Measurements from ENCODE around the gene SOX9.

Gene SOX9

GRCh38 chr17:72162569-72162968 lies 41.7 kb downstream of the SOX9 start:
- no peak for DNase-seq (ENCODE audit: low read depth)

- DNase-seq (ENCODE audit: low read depth) = no peak
These were observed 42.7 kb downstream of the SOX9 start for GRCh38 chr17:72163474-72163873.

GRCh38 chr17:72164158-72164739 lies 43.4 kb downstream of the SOX9 start:
- DNase-seq (ENCODE audit: low read depth) = no peak

GRCh38 chr17:72165192-72165866 lies 44.5 kb downstream of the SOX9 start:
- DNase-seq (ENCODE audit: low read depth) = no peak

GRCh38 chr17:72165867-72166439 lies 45.1 kb downstream of the SOX9 start:
- no peak for DNase-seq (ENCODE audit: low read depth)

GRCh38 chr17:72167593-72167992 lies 46.8 kb downstream of the SOX9 start:
- no peak for DNase-seq (ENCODE audit: low read depth)

- no peak for DNase-seq (ENCODE audit: low read depth)
These were observed 49.0 kb downstream of the SOX9 start for GRCh38 chr17:72169823-72170222.

- DNase-seq (ENCODE audit: low read depth) = no peak
These were observed 51.2 kb downstream of the SOX9 start for GRCh38 chr17:72171703-72172667.

GRCh38 chr17:72173499-72174116 lies 52.8 kb downstream of the SOX9 start:
- DNase-seq (ENCODE audit: low read depth) = no peak

GRCh38 chr17:72175263-72175662 lies 54.4 kb downstream of the SOX9 start:
- DNase-seq (ENCODE audit: low read depth) = no peak
